Activated CD4-positive, CD25-positive, alpha-beta regulatory T cell treated with anti-CD3 and anti-CD28 coated beads, Interleukin-2, amount 50 U/mL, for 72 hours (primary cell): ENCODE measurements around the gene AIFM3.
A peak's percentile ranks its signal among the peaks of the same experiment; 100 is the strongest.

Source experiments
- DNase-seq: peaks from one replicate; pipeline ENCODE4 v3.0.0; 2021

AIFM3 gene

GRCh38 chr22:21009638-21010425 lies 42.8 kb downstream of the AIFM3 start:
- no peak for DNase-seq

- DNase-seq = no peak
Observed at GRCh38 chr22:21010426-21011113, 43.5 kb downstream of the AIFM3 start.

GRCh38 chr22:21012446-21013407 lies 45.7 kb downstream of the AIFM3 start:
- DNase-seq = no peak

DNA sequence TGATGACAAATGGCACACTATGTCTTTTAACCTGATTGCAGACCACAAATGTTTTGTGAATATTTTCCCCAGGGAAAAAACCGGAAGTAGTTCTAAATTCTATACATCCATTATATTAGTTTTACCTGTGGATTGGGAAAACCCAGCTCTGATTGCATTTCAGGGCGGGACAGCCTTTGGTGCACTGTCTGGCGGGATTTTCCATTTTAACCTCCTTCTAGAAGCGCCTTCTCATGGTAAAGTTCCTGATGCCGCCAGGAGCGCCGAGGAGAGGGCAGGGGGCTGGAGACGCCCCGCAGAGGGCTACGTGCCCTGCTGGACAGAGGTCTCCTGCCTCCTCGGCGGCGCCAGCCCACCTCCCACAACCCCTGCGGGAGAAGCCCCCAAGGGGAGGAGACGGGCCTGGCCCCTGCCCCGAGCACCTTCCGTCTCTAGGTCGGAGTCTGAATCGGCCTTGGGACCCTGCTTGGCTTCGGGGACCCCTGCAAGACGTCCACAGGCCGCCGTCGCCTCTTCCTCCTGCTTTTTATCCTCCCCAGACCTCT lies 46.7 kb downstream of the AIFM3 start:
- DNase-seq = no peak

DNA sequence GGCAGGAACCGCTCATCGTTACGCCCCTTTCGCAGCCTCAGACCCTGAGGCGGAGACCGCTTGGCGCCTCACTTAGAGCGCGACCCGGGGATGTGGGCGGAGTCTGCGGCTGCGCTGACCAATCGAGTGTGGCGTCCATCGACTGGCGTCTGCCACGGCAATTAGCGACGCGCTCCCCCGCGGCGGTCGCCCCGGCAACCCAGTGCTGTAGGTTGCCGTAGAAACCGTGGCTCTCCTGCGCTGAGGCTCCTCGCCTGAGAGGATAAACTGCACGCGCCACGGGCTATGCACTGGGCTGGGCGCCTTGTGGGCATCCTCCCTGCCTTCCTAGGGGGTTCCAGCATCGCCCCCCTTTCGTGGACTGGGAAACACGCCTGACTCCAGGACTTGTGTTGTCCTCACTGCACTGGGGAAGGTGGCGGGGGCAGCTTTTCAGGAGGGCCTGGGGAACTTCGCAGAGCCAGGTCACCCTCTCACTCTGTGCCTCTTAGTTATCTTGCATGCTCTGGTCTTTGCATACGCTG lies 47.2 kb downstream of the AIFM3 start:
- peak; percentile 84 for DNase-seq

DNA sequence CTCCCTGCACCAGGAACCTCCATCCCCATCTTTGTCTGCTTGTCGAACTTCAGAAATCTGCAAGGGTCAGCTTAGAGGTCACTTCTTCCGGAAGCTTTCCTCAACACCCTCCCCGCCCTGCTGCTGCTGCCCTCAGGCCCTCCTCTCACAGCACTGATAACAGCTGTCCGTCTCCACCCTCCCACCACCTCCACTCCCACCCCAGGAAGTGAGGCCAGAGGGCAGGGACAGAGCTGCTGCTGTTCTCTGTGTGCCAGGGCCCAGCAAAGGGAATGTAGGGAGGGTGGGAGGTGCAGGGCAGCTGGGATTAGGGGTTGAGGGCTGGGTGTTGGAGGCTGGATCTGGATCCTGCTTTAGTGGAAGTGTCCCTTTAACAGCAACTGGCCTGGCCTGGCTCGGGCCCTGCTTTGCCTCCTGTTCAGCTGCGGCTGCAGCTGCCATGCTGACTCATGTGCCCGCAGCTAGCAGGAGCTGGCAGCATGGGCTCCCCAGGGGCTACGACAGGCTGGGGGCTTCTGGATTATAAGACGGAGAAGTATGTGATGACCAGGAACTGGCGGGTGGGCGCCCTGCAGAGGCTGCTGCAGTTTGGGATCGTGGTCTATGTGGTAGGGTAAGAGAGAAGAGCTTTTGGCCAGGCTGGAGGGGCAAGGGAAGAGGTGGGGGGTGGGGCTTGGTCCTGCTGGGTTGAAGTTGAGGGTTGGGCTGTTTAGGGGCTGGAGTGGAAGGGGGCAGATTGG lies 47.8 kb downstream of the AIFM3 start, which contains the start of gene P2RX6:
Gene P2RX6 (plus strand): TSS at position 440 of the 740 bp plus-strand sequence. CDS start 10 bp downstream, at position 450.
- DNase-seq = no peak

- no peak for DNase-seq
Observed at GRCh38 chr22:21015466-21016006, 48.5 kb downstream of the AIFM3 start.

DNA sequence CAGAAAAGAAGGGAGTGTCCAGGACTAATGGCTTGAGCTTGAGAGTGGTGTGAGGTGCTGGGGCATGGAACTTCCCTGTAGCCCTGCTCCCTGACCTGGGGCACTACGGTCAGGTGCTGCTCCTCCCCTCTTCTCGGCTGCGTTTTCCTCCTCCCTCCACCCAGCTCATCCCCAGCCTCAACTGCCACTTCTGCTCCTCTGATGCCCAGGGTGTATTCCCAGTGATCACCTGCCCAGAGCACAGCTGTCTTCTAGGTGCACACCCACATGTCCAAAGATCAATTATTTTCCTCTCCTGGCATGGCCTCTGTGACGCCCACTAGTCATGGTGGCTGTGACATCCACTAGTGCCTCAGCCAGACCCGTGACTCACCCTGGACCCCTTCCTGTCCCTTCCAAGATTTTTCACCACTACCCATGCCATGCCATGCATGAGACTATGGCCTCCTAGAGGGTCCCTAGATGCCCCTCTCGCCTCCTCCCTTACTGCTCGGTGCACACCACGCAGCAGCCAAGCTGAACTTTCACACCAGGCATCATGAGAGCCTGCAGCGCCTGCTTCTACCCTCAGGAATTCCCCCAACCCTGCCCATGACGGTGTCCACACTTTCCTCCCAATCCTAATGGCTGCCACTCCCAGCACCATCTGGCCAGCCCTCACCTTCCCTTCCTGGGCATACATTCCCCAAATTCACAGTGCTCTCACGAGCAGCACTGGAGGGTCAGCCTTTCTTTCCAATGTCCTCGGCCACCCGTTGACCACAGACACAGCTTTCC lies 49.8 kb downstream of the AIFM3 start:
- DNase-seq = no peak

DNA sequence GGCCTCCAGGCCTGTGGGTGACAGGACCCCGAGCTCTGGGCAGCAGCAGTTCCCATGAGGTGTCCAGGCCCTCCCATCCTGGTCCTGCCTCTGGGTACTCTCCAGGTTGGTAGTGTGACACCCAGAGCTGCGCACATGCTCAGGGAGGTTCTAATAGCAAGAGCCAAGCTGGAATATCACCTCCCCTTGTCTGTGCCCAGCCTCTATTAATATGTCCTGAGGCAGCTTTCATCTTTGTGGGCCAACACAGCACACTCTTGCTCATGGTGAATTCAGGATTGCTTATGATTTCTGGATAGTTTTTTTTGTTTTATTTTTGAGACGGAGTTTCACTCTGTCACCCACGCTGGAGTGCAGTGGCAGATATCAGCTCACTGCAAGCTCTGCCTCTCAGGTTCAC lies 51.3 kb downstream of the AIFM3 start:
- no peak for DNase-seq

DNA sequence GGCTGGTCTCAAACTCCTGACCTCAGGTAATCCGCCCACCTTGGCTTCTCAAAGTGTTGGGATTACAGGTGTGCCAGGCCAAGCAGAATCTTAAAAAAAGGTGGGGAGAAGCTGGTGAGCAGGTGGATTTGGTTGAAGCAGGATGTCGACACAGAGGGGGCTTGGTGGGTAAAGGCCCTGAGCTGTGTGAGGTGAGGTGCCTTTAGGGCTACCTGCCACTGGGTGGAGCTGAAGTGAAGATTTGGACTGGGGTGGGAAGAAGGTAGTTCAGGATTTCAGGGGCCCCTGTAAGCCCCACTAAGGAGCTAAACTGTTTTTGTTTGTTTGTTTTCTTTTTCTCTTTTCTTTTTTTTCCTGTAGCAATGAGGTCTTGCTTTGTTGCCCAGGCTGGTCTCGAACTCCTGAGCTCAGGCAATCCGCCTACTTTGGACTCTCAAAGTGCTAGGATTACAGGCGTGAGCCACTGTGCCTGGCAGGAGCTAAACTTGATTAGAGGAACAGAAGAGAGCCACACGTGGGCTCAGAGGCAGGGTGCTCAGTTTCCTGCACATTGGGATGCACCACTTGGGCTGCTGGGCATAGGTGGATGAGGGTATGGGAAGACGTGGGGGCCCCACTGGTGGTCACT lies 53.9 kb downstream of the AIFM3 start:
- DNase-seq = no peak

DNA sequence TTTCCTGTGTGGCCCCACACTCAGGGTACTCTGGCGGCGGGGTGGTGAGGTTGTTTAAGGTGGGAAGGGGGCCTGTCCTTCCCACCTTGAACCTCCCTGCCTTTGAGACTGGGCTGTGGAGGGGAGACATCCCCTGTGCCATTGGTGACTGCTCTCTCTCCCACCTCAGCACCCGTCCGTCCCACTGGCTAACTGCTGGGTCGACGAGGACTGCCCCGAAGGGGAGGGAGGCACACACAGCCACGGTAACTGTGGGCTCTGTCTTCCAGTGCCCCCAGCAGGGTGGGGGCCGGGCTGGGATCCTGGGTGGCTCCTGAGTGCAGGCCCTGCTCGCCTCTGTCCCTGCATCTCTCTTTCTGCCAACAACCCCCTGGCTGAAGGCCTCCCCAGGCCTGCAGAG lies 55.5 kb downstream of the AIFM3 start:
- DNase-seq = no peak

- DNase-seq = no peak
Observed at GRCh38 chr22:21022955-21023614, 56.0 kb downstream of the AIFM3 start.

GRCh38 chr22:21025266-21025665 lies 58.2 kb downstream of the AIFM3 start:
- DNase-seq = no peak

GRCh38 chr22:21025763-21026755 lies 59.0 kb downstream of the AIFM3 start:
- DNase-seq = no peak

GRCh38 chr22:21026783-21027692 lies 60.0 kb downstream of the AIFM3 start:
- no peak for DNase-seq

DNA sequence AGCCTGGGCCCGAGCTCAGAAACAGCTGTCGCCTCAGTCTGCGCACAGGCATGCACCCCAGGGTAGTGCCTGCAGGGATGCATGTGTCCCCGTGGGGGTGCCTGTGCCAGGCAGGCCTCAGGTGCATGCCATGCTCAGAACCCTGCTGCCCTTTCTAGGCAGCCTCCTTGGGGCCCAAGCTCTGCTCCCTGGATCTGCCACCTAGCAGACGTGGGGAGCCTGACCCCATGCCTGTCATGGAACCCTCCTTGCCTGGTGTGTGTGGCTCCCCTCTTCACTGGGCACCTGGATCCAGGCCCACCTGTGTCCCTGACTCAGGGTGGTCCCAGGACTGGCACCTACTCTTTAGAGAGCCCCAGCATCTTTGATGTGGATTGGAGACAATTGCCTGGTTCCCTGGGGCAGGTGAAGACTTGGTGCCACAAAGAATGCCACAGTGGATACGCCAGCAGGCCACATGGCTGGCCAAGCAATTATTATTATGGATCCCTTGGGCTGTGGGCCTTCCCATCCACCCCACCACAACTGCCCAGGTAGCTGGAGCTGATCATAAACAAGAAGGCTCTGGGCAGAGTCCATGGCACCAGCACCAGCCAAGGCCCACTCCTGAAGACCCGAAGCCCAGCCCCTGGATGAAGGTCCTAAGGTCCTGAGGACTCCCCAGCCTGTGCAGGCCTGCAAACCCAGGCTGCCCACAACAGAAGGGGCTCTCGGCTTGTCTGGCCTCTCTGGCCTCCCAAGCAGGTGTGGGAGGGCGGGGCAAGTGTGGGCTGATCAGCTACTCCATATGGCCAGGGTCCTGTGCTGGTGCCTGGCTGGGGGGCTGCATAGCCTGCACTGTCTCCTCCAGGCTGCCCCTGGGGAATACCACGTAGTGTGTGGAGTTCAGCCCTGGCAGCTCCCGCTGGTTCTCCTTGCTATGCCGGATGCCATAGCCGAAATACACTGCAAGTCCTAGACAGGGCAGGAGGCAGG lies 61.5 kb downstream of the AIFM3 start:
- no peak for DNase-seq
